Measurements from ENCODE around the gene NAMPT.
"Not testable (repeated sequence)": the region's sequence is repeated elsewhere in the genome, so short reads cannot be mapped to it uniquely, and the experiment has no call there.

NAMPT gene

GRCh38 chr7:106284714-106285050 lies at the start of gene NAMPT:
Gene NAMPT (minus strand): TSS chr7:106284983. CDS start chr7:106284884, 99 bp downstream.
- no peak for DNase-seq

GRCh38 chr7:106332201-106332600 lies 47.4 kb upstream of the NAMPT start:
- DNase-seq: no peak

GRCh38 chr7:106331441-106332175 lies 46.8 kb upstream of the NAMPT start:
- peak; percentile 12 for DNase-seq

- DNase-seq: peak; percentile 37
These were observed 45.4 kb upstream of the NAMPT start for GRCh38 chr7:106329971-106330733.

- DNase-seq: peak; percentile 36
These were observed 44.6 kb upstream of the NAMPT start for GRCh38 chr7:106329408-106329807.

- DNase-seq: no peak
These were observed 43.0 kb upstream of the NAMPT start for GRCh38 chr7:106327538-106328481.

GRCh38 chr7:106326594-106327537 lies 42.1 kb upstream of the NAMPT start:
- no peak for DNase-seq

- not testable (repeated sequence) for DNase-seq
These were observed 39.7 kb upstream of the NAMPT start for GRCh38 chr7:106324509-106324908.

GRCh38 chr7:106320254-106320770 lies 35.5 kb upstream of the NAMPT start:
- DNase-seq: not testable (repeated sequence)

GRCh38 chr7:106318482-106318881 lies 33.7 kb upstream of the NAMPT start:
- no peak for DNase-seq

- no peak for DNase-seq
These were observed 33.2 kb upstream of the NAMPT start for GRCh38 chr7:106317971-106318370.

GRCh38 chr7:106316947-106317346 lies 32.2 kb upstream of the NAMPT start:
- DNase-seq: no peak

GRCh38 chr7:106314875-106315274 lies 30.1 kb upstream of the NAMPT start:
- no peak for DNase-seq

GRCh38 chr7:106313966-106314365 lies 29.2 kb upstream of the NAMPT start:
- DNase-seq: no peak

GRCh38 chr7:106313456-106313901 lies 28.7 kb upstream of the NAMPT start:
- peak; percentile 85 for DNase-seq

GRCh38 chr7:106312906-106313305 lies 28.1 kb upstream of the NAMPT start:
- no peak for DNase-seq

GRCh38 chr7:106312099-106312871 lies 27.5 kb upstream of the NAMPT start:
- no peak for DNase-seq

GRCh38 chr7:106309362-106309761 lies 24.6 kb upstream of the NAMPT start:
- DNase-seq: no peak

GRCh38 chr7:106306256-106306655 lies 21.5 kb upstream of the NAMPT start:
- no peak for DNase-seq

- no peak for DNase-seq
These were observed 20.9 kb upstream of the NAMPT start for GRCh38 chr7:106305732-106306131.

GRCh38 chr7:106304568-106304967 lies 19.8 kb upstream of the NAMPT start:
- DNase-seq: no peak
